Epithelial cell of esophagus (primary cell): ENCODE results near the gene CCNY.

Source experiments
- DNase-seq: peaks from one replicate; pipeline ENCODE4 v3.0.0; 2010; ENCODE audit warnings: low read depth
- H3K4me3 ChIP-seq: 2 replicates; pipeline ENCODE4 v1.5.1; 2011; ENCODE audit warnings: mild to moderate bottlenecking, low read length, control low read depth
- CTCF ChIP-seq: IDR thresholded peaks from 2 replicates; pipeline ENCODE4 v1.5.1; 2011; ENCODE audit warnings: low read depth, mild to moderate bottlenecking, low read length, control low read depth, inconsistent platforms; ENCODE audit not compliant: insufficient read depth; ENCODE audit errors: missing control alignments

The CCNY gene

GRCh38 chr10:35428521-35428920 is 92.2 kb downstream of the CCNY start:
- no peak for TF ChIP-seq CTCF
- DNase-seq = no peak
- H3K4me3 ChIP-seq = no peak overlapping the region

- no peak for DNase-seq
- no peak overlapping the region for H3K4me3 ChIP-seq
- no peak for TF ChIP-seq CTCF
These were observed 96.6 kb downstream of the CCNY start for GRCh38 chr10:35432781-35433338.

- no peak for TF ChIP-seq CTCF
- peak; percentile 71 for DNase-seq
- no peak overlapping the region for H3K4me3 ChIP-seq
These were observed 97.6 kb downstream of the CCNY start for GRCh38 chr10:35433851-35434426.

GRCh38 chr10:35434533-35434932 is 98.2 kb downstream of the CCNY start:
- DNase-seq = no peak
- no peak for TF ChIP-seq CTCF
- no peak overlapping the region for H3K4me3 ChIP-seq

GRCh38 chr10:35435824-35436223 is 99.5 kb downstream of the CCNY start:
- no peak for TF ChIP-seq CTCF
- no peak overlapping the region for H3K4me3 ChIP-seq
- no peak for DNase-seq

GRCh38 chr10:35437829-35438228 is 101.5 kb downstream of the CCNY start:
- no peak for TF ChIP-seq CTCF
- H3K4me3 ChIP-seq = no peak overlapping the region
- DNase-seq = no peak
